Lower lobe of right lung (tissue), 2 donors: ENCODE data around the gene IL3. TPM values are rescaled to one million over a fixed set of nuclear protein-coding genes. Genes with fewer than 3 reads are reported as not detected.
"Not testable (repeated sequence)": the region's sequence is repeated elsewhere in the genome, so short reads cannot be mapped to it uniquely, and the experiment has no call there.

ENCODE experiments used
- ATAC-seq, 2 donors: fragments of 200-7000 bp; cut with Tn5 transposase; one replicate each; pipeline ENCODE4 v1.9.1; 2020 to 2022; ENCODE audit warnings: mild to moderate bottlenecking in 2 of 2, moderate library complexity in 2 of 2
- DNase-seq: peaks from one replicate; pipeline ENCODE4 v3.0.0-alpha.2; 2020
- H3K27ac ChIP-seq: fragments of 200-600 bp; one replicate; pipeline ENCODE4 v1.8.0; 2022
- H3K27me3 ChIP-seq: fragments of 200-600 bp; one replicate; pipeline ENCODE4 v1.8.0; 2022; ENCODE audit warnings: low read depth
- H3K36me3 ChIP-seq: fragments of 200-600 bp; one replicate; pipeline ENCODE4 v1.8.0; 2022; ENCODE audit warnings: mild to moderate bottlenecking
- H3K4me1 ChIP-seq: fragments of 200-600 bp; one replicate; pipeline ENCODE4 v1.8.0; 2022
- H3K4me3 ChIP-seq: fragments of 200-600 bp; one replicate; pipeline ENCODE4 v1.8.0; 2022; ENCODE audit warnings: mild to moderate bottlenecking
- H3K9me3 ChIP-seq: fragments of 200-600 bp; one replicate; pipeline ENCODE4 v1.8.0; 2022
- CTCF ChIP-seq: fragments of 200-600 bp; IDR thresholded peaks from one replicate; pipeline ENCODE4 v1.8.0; 2022; ENCODE audit warnings: antibody characterized with exemption, mild to moderate bottlenecking
- intact Hi-C: fragments of 100-400 bp; cut with DNase I; formaldehyde crosslinking; loops from one replicate; pipeline ENCODE4 v1.11.0; 2022
- total RNA-seq: library from RNA; stranded (reverse); fragmentation: NEBNext Ultra II Directional; extraction: Animal tissue kit (Norgen Biotek cat#: 25700); gene quantifications from one replicate; pipeline ENCODE4 v1.2.1, GENCODE V29; 2021
- donor health status: DM: no; HTN: yes; CAD: no; lungs with severe emphysema.

IL3 gene
- total RNA-seq, 1 donor from 2014 or later: not detected

GRCh38 chr5:132105688-132106087, 45.2 kb downstream of the IL3 start:
- H3K27me3 ChIP-seq: no peaks in the 10 kb centered on the region
- H3K9me3 ChIP-seq: no peaks in the 10 kb centered on the region
- peaks cover 17% of the 10 kb centered on the region for H3K4me1 ChIP-seq
- DNase-seq: peak; percentile 20
- intact Hi-C loops: no loop called here
- no peak overlapping the region for H3K4me3 ChIP-seq
- no peak for ATAC-seq
- no peak for TF ChIP-seq CTCF
- no peaks in the 10 kb centered on the region for H3K36me3 ChIP-seq
- H3K27ac ChIP-seq: no peak overlapping the region

DNA sequence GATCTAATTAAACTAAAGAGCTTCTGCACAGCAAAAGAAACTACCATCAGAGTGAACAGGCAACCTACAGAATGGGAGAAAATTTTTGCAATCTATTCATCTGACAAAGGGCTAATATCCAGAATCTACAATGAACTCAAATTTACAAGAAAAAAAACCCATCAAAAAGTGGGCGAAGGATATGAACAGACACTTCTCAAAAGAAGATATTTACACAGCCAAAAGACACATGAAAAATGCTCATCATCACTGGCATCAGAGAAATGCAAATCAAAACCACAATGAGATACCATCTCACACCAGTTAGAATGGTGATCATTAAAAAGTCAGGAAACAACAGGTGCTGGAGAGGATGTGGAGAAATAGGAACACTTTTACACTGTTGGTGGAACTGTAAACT, 48.0 kb downstream of the IL3 start:
- ATAC-seq, H3K27me3 ChIP-seq, intact Hi-C loops, H3K36me3 ChIP-seq, H3K4me1 ChIP-seq, H3K4me3 ChIP-seq, DNase-seq, H3K27ac ChIP-seq, H3K9me3 ChIP-seq: not testable (repeated sequence)

DNA sequence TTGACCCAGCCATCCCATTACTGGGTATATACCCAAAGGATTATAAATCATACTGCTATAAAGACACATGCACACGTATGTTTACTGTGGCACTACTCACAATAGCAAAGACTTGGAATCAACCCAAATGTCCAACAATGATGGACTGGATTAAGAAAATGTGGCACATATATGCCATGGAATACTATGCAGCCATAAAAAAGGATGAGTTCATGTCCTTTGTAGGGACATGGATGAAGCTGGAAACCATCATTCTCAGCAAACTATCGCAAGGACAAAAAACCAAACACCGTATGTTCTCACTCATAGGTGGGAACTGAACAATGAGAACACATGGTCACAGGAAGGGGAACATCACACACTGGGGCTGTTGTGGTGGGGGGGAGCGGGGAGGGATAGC, 48.5 kb downstream of the IL3 start:
- H3K9me3 ChIP-seq, intact Hi-C loops, DNase-seq, H3K27me3 ChIP-seq, H3K4me3 ChIP-seq, H3K27ac ChIP-seq, ATAC-seq, H3K4me1 ChIP-seq, H3K36me3 ChIP-seq: not testable (repeated sequence)

- H3K27me3 ChIP-seq: no peaks in the 10 kb centered on the region
- H3K4me3 ChIP-seq: no peak overlapping the region
- no peaks in the 10 kb centered on the region for H3K36me3 ChIP-seq
- H3K9me3 ChIP-seq: no peaks in the 10 kb centered on the region
- H3K27ac ChIP-seq: no peak overlapping the region
- H3K4me1 ChIP-seq: no peaks in the 10 kb centered on the region
- intact Hi-C loops: no loop called here
- no peak for DNase-seq
- no peak for ATAC-seq
- no peak for TF ChIP-seq CTCF
These were observed 49.1 kb downstream of the IL3 start for GRCh38 chr5:132109494-132110053.

- intact Hi-C loops: no loop called here
- DNase-seq: no peak
- Histone ChIP-seq H3K27me3 (no peaks in the 10 kb centered on the region), H3K27ac (no peak overlapping the region), H3K4me1 (no peaks in the 10 kb centered on the region), H3K4me3 (no peak overlapping the region), H3K36me3 (no peaks in the 10 kb centered on the region), H3K9me3 (no peaks in the 10 kb centered on the region)
- no peak for TF ChIP-seq CTCF
- ATAC-seq: no peak
These were observed 49.7 kb downstream of the IL3 start for GRCh38 chr5:132110195-132110594.

- Histone ChIP-seq H3K4me1 (no peaks in the 10 kb centered on the region), H3K27me3 (no peaks in the 10 kb centered on the region), H3K36me3 (no peaks in the 10 kb centered on the region), H3K4me3 (no peak overlapping the region), H3K27ac (no peak overlapping the region), H3K9me3 (no peaks in the 10 kb centered on the region)
- intact Hi-C loops: no loop called here
- DNase-seq (no peak), ATAC-seq (no peak)
- TF ChIP-seq CTCF: no peak
These were observed 50.5 kb downstream of the IL3 start for GRCh38 chr5:132110930-132111329.

- no peak overlapping the region for H3K4me3 ChIP-seq
- peaks cover under 1% of the 10 kb centered on the region for H3K4me1 ChIP-seq
- H3K36me3 ChIP-seq: no peaks in the 10 kb centered on the region
- no peak overlapping the region for H3K27ac ChIP-seq
- intact Hi-C loops: no loop called here
- H3K27me3 ChIP-seq: no peaks in the 10 kb centered on the region
- ATAC-seq (no peak), DNase-seq (no peak)
- H3K9me3 ChIP-seq: no peaks in the 10 kb centered on the region
- no peak for TF ChIP-seq CTCF
These were observed 51.7 kb downstream of the IL3 start for GRCh38 chr5:132112111-132112510.
